IMR-90 (cell line): ENCODE results near the gene GALNT9. TPM values are rescaled to one million over a fixed set of nuclear protein-coding genes. Genes with fewer than 3 reads are reported as not detected.

Experiments
- ATAC-seq: fragments of 200-7000 bp; cut with Tn5 transposase; 2 replicates; pipeline ENCODE4 v1.9.1; 2020; ENCODE audit warnings: low read depth, mild to moderate bottlenecking, moderate library complexity
- BruUV-seq: library from RNA; stranded (reverse); fragments of 400-500 nt; replicated peaks from 2 replicates; lab custom pipeline; 2021; lab: Mats Ljungman, UMichigan
- CTCF ChIA-PET: fragments of 300-600 bp; formaldehyde crosslinking; extraction: SDS; loops from one replicate; lab custom pipeline; 2021; ENCODE audit warnings: antibody characterized with exemption; lab: Yijun Ruan, JAX
- POLR2A ChIA-PET: fragments of 300-600 bp; sonication (Branson Sonifier 250); formaldehyde crosslinking; loops from one replicate; lab custom pipeline; 2022; ENCODE audit warnings: antibody characterized with exemption; ENCODE audit not compliant: unreplicated experiment; lab: Charles Lee
- DNase-seq: peaks from one replicate; pipeline ENCODE4 v3.0.0; 2013
- H2AFZ ChIP-seq: replicated peaks from 2 replicates; pipeline ENCODE3; 2013; ENCODE audit warnings: low read length, mild to moderate bottlenecking; ENCODE audit not compliant: poor library complexity
- H2AK5ac ChIP-seq: 2 replicates; pipeline ENCODE4 v1.6.1; 2013; ENCODE audit warnings: low read depth, low read length, inconsistent platforms
- H2AK9ac ChIP-seq: replicated peaks from 2 replicates; pipeline ENCODE3; 2013; ENCODE audit warnings: mild to moderate bottlenecking, low read depth, low read length, moderate library complexity; ENCODE audit not compliant: poor library complexity
- H2BK120ac ChIP-seq: 2 replicates; pipeline ENCODE4 v1.6.1; 2013; ENCODE audit warnings: low read depth, low read length, inconsistent platforms
- H2BK15ac ChIP-seq: 3 replicates; pipeline ENCODE4 v1.6.1; 2013; ENCODE audit warnings: low read depth, low read length, inconsistent platforms
- H2BK20ac ChIP-seq: 2 replicates; pipeline ENCODE4 v1.6.1; 2013; ENCODE audit warnings: low read depth, mild to moderate bottlenecking, inconsistent platforms, low read length, moderate library complexity
- H2BK5ac ChIP-seq: 2 replicates; pipeline ENCODE4 v1.6.1; 2013; ENCODE audit warnings: mild to moderate bottlenecking, low read depth, low read length, inconsistent platforms; ENCODE audit not compliant: poor library complexity, severe bottlenecking
- H3K14ac ChIP-seq: replicated peaks from 2 replicates; pipeline ENCODE4 v1.6.1; 2013; ENCODE audit warnings: low read depth, low read length, inconsistent platforms
- H3K18ac ChIP-seq: 2 replicates; pipeline ENCODE4 v1.6.1; 2013; ENCODE audit warnings: low read depth, low read length, control low read depth
- H3K23ac ChIP-seq: 2 replicates; pipeline ENCODE4 v1.6.1; 2013; ENCODE audit warnings: low read depth, low read length, inconsistent platforms
- H3K27ac ChIP-seq: 2 replicates; pipeline ENCODE4 v1.5.1; 2013; ENCODE audit warnings: mild to moderate bottlenecking, control low read depth, low read length; ENCODE audit not compliant: insufficient read depth
- H3K27me3 ChIP-seq: 2 replicates; pipeline ENCODE4 v1.6.1; 2013; ENCODE audit warnings: low read length; ENCODE audit not compliant: control insufficient read depth, insufficient read depth
- H3K36me3 ChIP-seq: 2 replicates; pipeline ENCODE4 v1.6.1; 2013; ENCODE audit warnings: low read length, mixed read lengths; ENCODE audit not compliant: control insufficient read depth, insufficient read depth
- H3K4ac ChIP-seq: 2 replicates; pipeline ENCODE4 v1.6.1; 2013; ENCODE audit warnings: low read depth, low read length, inconsistent platforms
- H3K4me1 ChIP-seq: 2 replicates; pipeline ENCODE4 v1.6.1; 2013; ENCODE audit warnings: low read length, mixed read lengths; ENCODE audit not compliant: control insufficient read depth, insufficient read depth
- H3K4me2 ChIP-seq: 2 replicates; pipeline ENCODE4 v1.6.1; 2013; ENCODE audit warnings: low read depth, mild to moderate bottlenecking, control low read depth, low read length, moderate library complexity
- H3K4me3 ChIP-seq: 2 replicates; pipeline ENCODE4 v1.5.1; 2013; ENCODE audit warnings: low read depth, mild to moderate bottlenecking, control low read depth, low read length, moderate library complexity; ENCODE audit not compliant: insufficient read depth
- H3K56ac ChIP-seq: 2 replicates; pipeline ENCODE4 v1.6.1; 2013; ENCODE audit warnings: low read length, inconsistent platforms; ENCODE audit not compliant: insufficient read depth; ENCODE audit errors: extremely low read depth
- H3K79me1 ChIP-seq, 2 experiments: 2 replicates each; pipeline ENCODE4 v1.6.1; 2013; ENCODE audit warnings: low read length in 2 of 2, inconsistent platforms in 1 of 2, low read depth in 1 of 2
- H3K9ac ChIP-seq: 2 replicates; pipeline ENCODE4 v1.6.1; 2013; ENCODE audit warnings: low read depth, low read length, control low read depth
- H3K9me1 ChIP-seq: 2 replicates; pipeline ENCODE4 v1.6.1; 2013; ENCODE audit warnings: low read length, inconsistent platforms; ENCODE audit not compliant: insufficient read depth
- H3K9me3 ChIP-seq: 2 replicates; pipeline ENCODE4 v1.6.1; 2013; ENCODE audit warnings: low read length; ENCODE audit not compliant: control insufficient read depth, insufficient read depth
- H4K20me1 ChIP-seq: 2 replicates; pipeline ENCODE4 v1.6.1; 2013; ENCODE audit warnings: low read length, inconsistent platforms; ENCODE audit not compliant: insufficient read depth
- H4K5ac ChIP-seq: 2 replicates; pipeline ENCODE4 v1.6.1; 2013; ENCODE audit warnings: mild to moderate bottlenecking, low read depth, low read length, control low read depth
- H4K8ac ChIP-seq, 2 experiments: 2 replicates each; pipeline ENCODE4 v1.6.1; 2013; ENCODE audit warnings: low read depth in 2 of 2, low read length in 2 of 2, control low read depth in 1 of 2, inconsistent platforms in 1 of 2
- H4K91ac ChIP-seq: 2 replicates; pipeline ENCODE4 v1.6.1; 2013; ENCODE audit warnings: low read depth, low read length, inconsistent platforms; ENCODE audit not compliant: insufficient read depth
- BHLHE40 ChIP-seq: fragments of 150-350 bp; IDR thresholded peaks from 2 replicates; pipeline ENCODE4 v1.6.1; 2016; ENCODE audit warnings: mild to moderate bottlenecking, low read depth, low read length
- CHD1 ChIP-seq: IDR thresholded peaks from 2 replicates; pipeline ENCODE4 v1.6.1; 2012; ENCODE audit warnings: low read depth, low read length, improper control_type of control experiment
- CTCF ChIP-seq: conservative IDR thresholded peaks from 2 replicates; pipeline ENCODE4 v1.5.1; 2012; ENCODE audit warnings: mild to moderate bottlenecking, low read depth, low read length, improper control_type of control experiment
- ELK1 ChIP-seq: fragments of 150-350 bp; IDR thresholded peaks from 2 replicates; pipeline ENCODE4 v1.6.1; 2016; ENCODE audit warnings: low read depth, mild to moderate bottlenecking, low read length, moderate library complexity, borderline replicate concordance
- FOS ChIP-seq: fragments of 150-350 bp; IDR thresholded peaks from 2 replicates; pipeline ENCODE4 v1.6.1; 2016; ENCODE audit warnings: low read depth, low read length
- MAFK ChIP-seq: IDR thresholded peaks from 2 replicates; pipeline ENCODE4 v1.6.1; 2012; ENCODE audit warnings: low read depth, low read length, improper control_type of control experiment
- MAZ ChIP-seq: IDR thresholded peaks from 2 replicates; pipeline ENCODE4 v1.6.1; 2012; ENCODE audit warnings: low read depth, mild to moderate bottlenecking, low read length, improper control_type of control experiment, moderate library complexity, borderline replicate concordance
- MXI1 ChIP-seq: IDR thresholded peaks from 2 replicates; pipeline ENCODE4 v1.6.1; 2012; ENCODE audit warnings: low read depth, mild to moderate bottlenecking, low read length, moderate library complexity, borderline replicate concordance
- NFE2L2 ChIP-seq: fragments of 150-350 bp; IDR thresholded peaks from 2 replicates; pipeline ENCODE4 v1.6.1; 2016; ENCODE audit warnings: low read depth, mild to moderate bottlenecking, low read length
- POLR2A ChIP-seq: IDR thresholded peaks from 2 replicates; pipeline ENCODE4 v1.6.1; 2012; ENCODE audit warnings: mild to moderate bottlenecking, low read depth, low read length
- RAD21 ChIP-seq: IDR thresholded peaks from 2 replicates; pipeline ENCODE4 v1.6.1; 2012; ENCODE audit warnings: low read length, improper control_type of control experiment
- RCOR1 ChIP-seq: IDR thresholded peaks from 2 replicates; pipeline ENCODE4 v1.6.1; 2012; ENCODE audit warnings: mild to moderate bottlenecking, low read length, improper control_type of control experiment; ENCODE audit not compliant: insufficient replicate concordance
- RFX5 ChIP-seq: IDR thresholded peaks from 2 replicates; pipeline ENCODE4 v1.8.0; 2012; ENCODE audit warnings: low read depth, mild to moderate bottlenecking, low read length, moderate library complexity
- SMC3 ChIP-seq: fragments of 150-350 bp; IDR thresholded peaks from 2 replicates; pipeline ENCODE4 v1.6.1; 2016; ENCODE audit warnings: low read depth, mild to moderate bottlenecking, antibody characterized with exemption, low read length, moderate library complexity
- USF2 ChIP-seq: fragments of 150-350 bp; IDR thresholded peaks from 2 replicates; pipeline ENCODE4 v1.6.1; 2017; ENCODE audit warnings: mild to moderate bottlenecking, antibody characterized with exemption, low read length, low read depth
- WGBS, 2 experiments: methylation state at CpG; one replicate each; pipeline versions ENCODE4 v1.1.5 to v1.1.7; 2013; ENCODE audit warnings: missing lambda C conversion rate in 2 of 2; ENCODE audit not compliant: insufficient read length in 1 of 2; ENCODE audit errors: extremely low coverage in 2 of 2; 5-methylcytosine and 5-hydroxymethylcytosine counted together
- dilution Hi-C: fragments of 300-500 bp; cut with HindIII; formaldehyde crosslinking; loops from one replicate; pipeline ENCODE4 v1.14.3; 2018; ENCODE audit warnings: low sequenced_read_pairs; ENCODE audit not compliant: unreplicated experiment
- in situ Hi-C: fragments of 300-500 bp; cut with MboI; formaldehyde crosslinking; loops from 3 replicates; pipeline ENCODE4 v1.14.3; 2019; ENCODE audit warnings: low sequenced_read_pairs, inconsistent platforms, mixed read lengths
- intact Hi-C: fragments of 100-400 bp; cut with micrococcal nuclease; formaldehyde crosslinking; loops from 2 replicates; pipeline ENCODE4 v1.10.0; 2022
- polyA plus RNA-seq, 3 experiments: library from polyadenylated mRNA; depleted of rRNA; stranded (reverse); fragments of >200 nt; gene quantifications; 2 replicates each; pipeline ENCODE4 v1.2.3, GENCODE V29; 2012; ENCODE audit warnings: low replicate concordance in 1 of 3
- total RNA-seq: library from RNA; depleted of rRNA; stranded (reverse); fragments of >200 nt; gene quantifications from 2 replicates; pipeline ENCODE4 v1.2.3, GENCODE V29; 2012

GALNT9 gene
- total and polyA plus RNA-seq, 2 of the 4 experiments (the other 2 are of a cell fraction) = under 0.01 to 0.12 TPM

GRCh38 chr12:132166093-132166492, 163.3 kb downstream of the GALNT9 start:
- Histone ChIP-seq H2AK9ac (no peak overlapping the region), H3K27me3 (peaks cover 16% of the 10 kb centered on the region; the same call in 1 of the 2 replicates), H2BK20ac (no peak overlapping the region), H3K23ac (no peak overlapping the region), H2AK5ac (no peak overlapping the region), H3K4ac (no peak overlapping the region), H3K18ac (no peak overlapping the region), H4K91ac (no peak overlapping the region), H3K27ac (no peak overlapping the region), H2BK15ac (no peak overlapping the region), H2BK120ac (no peak overlapping the region), H3K14ac (no peak overlapping the region), H3K79me1 (no peaks in the 10 kb centered on the region), H3K56ac (no peak overlapping the region), H3K9me1 (peaks cover 5% of the 10 kb centered on the region; the same call in 1 of the 2 replicates), H3K4me1 (peaks cover 15% of the 10 kb centered on the region), H3K4me3 (no peak overlapping the region), H3K36me3 (no peaks in the 10 kb centered on the region), H3K9me3 (no peaks in the 10 kb centered on the region), H3K9ac (no peak overlapping the region), H4K20me1 (peaks cover 11% of the 10 kb centered on the region; the same call in 1 of the 2 replicates), H4K8ac (no peak overlapping the region), H2BK5ac (no peak overlapping the region), H4K5ac (no peak overlapping the region), H2AFZ (no peak overlapping the region), H3K4me2 (no peak overlapping the region)
- no TSS peak for BruUV-seq
- intact Hi-C loops = no loop called here
- TF ChIP-seq CHD1 (no peak), POLR2A (no peak), BHLHE40 (no peak), RCOR1 (no peak), SMC3 (no peak), CTCF (no peak), MXI1 (no peak), USF2 (no peak), MAFK (no peak), NFE2L2 (no peak), MAZ (no peak), RAD21 (no peak), ELK1 (no peak), FOS (no peak), RFX5 (no peak)
- ATAC-seq (no peak), DNase-seq (no peak)
- ChIA-PET CTCF (no interaction called here), POLR2A (no interaction called here)
- dilution Hi-C loops = no loop called here
- in situ Hi-C loops = no loop called here
- 85% methylated on average over 2 of the region's 2 CpGs; no CpG with 5 or more reads in 1 of the 2 experiments for WGBS, 2 experiments
